Activated CD4-positive, alpha-beta memory T cell treated with anti-CD3 and anti-CD28 coated beads for 36 hours (primary cell): ENCODE results near the gene GRID1. TPM values are rescaled to one million over a fixed set of nuclear protein-coding genes. Genes with fewer than 3 reads are reported as not detected.

Experiments
- CTCF ChIA-PET: fragments of 350-600 bp; sonication (Branson Sonifier 250); formaldehyde crosslinking; loops from one replicate; lab custom pipeline; 2021; ENCODE audit warnings: antibody characterized with exemption, inconsistent platforms; lab: Charles Lee
- POLR2A ChIA-PET: fragments of 350-600 bp; sonication (Branson Sonifier 250); formaldehyde crosslinking; loops from one replicate; lab custom pipeline; 2021; ENCODE audit warnings: antibody characterized with exemption; lab: Charles Lee
- DNase-seq: peaks from one replicate; pipeline ENCODE4 v3.0.0-alpha.2; 2020
- H3K27ac Mint-ChIP-seq: one replicate; pipeline ENCODE4 v1.8.0; 2021; ENCODE audit warnings: mixed read lengths
- H3K27me3 Mint-ChIP-seq: one replicate; pipeline ENCODE4 v1.8.0; 2021; ENCODE audit warnings: mixed read lengths
- H3K36me3 Mint-ChIP-seq: one replicate; pipeline ENCODE4 v1.8.0; 2021; ENCODE audit warnings: mixed read lengths
- H3K4me1 Mint-ChIP-seq: one replicate; pipeline ENCODE4 v1.8.0; 2021; ENCODE audit warnings: low read depth, mixed read lengths
- H3K4me3 Mint-ChIP-seq: one replicate; pipeline ENCODE4 v1.8.0; 2021; ENCODE audit warnings: mild to moderate bottlenecking, mixed read lengths
- H3K9me3 Mint-ChIP-seq: one replicate; pipeline ENCODE4 v1.8.0; 2021; ENCODE audit warnings: mixed read lengths
- intact Hi-C: fragments of 100-400 bp; cut with micrococcal nuclease; formaldehyde crosslinking; loops from one replicate; pipeline ENCODE4 v1.15.1; 2023
- total RNA-seq, 2 experiments: library from RNA; stranded (reverse); gene quantifications; one replicate each; pipeline ENCODE4 v1.2.3, GENCODE V29; 2021

Gene GRID1
- total RNA-seq, 2 experiments from 2014 or later = not detected

GRCh38 chr10:85810674-85811073 lies 555.9 kb downstream of the GRID1 start:
- H3K4me1 Mint-ChIP-seq = no peaks in the 10 kb centered on the region
- H3K36me3 Mint-ChIP-seq = peaks cover 6% of the 10 kb centered on the region
- CTCF ChIA-PET = no interaction called here
- intact Hi-C loops = no loop called here
- POLR2A ChIA-PET = no interaction called here
- no peaks in the 10 kb centered on the region for H3K27me3 Mint-ChIP-seq
- H3K4me3 Mint-ChIP-seq = no peak overlapping the region
- DNase-seq = no peak
- H3K9me3 Mint-ChIP-seq = peaks cover 18% of the 10 kb centered on the region
- no peak overlapping the region for H3K27ac Mint-ChIP-seq

DNA sequence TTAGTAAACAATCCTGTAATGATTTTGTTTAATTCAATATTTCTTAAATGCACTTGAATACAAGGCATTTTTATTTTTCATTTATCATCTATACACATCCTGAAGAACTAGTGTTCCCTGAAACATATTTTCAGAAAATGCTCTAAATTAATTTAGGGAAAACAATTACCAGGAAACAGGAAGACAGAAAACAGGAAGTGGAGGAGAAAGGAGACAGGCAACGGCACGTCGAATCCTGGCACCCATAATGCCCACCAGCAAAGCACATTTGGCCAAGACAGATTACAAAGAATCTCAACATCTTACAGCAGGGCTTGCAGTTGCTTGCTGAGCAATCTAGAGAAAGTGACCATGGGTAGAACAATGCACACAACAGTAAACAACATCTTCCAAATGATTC lies 571.1 kb downstream of the GRID1 start:
- Mint-ChIP-seq H3K27me3 (peaks cover 14% of the 10 kb centered on the region), H3K36me3 (no peaks in the 10 kb centered on the region), H3K4me1 (no peaks in the 10 kb centered on the region), H3K9me3 (no peaks in the 10 kb centered on the region), H3K4me3 (no peak overlapping the region), H3K27ac (no peak overlapping the region)
- POLR2A ChIA-PET = no interaction called here
- no peak for DNase-seq
- intact Hi-C loops = no loop called here
- CTCF ChIA-PET = no interaction called here

DNA sequence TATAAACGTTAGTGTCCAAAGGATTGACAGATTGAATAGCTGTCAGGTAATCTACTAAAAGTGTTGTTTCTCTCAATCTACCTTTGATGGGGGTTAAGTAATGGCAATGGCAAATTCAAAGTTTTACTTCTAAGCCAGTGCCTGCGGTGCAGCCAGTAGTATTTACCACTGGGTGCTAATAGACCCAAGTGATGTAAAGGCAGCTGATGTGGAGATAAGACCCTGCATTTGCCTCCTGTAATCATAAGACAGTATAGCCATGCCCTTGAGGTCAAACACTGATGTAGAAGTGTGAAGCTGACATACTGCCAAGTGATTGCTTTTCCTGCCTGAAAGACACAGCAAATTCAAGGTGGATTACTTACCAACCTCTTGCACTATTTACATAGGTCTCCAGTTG lies 572.0 kb downstream of the GRID1 start:
- POLR2A ChIA-PET = no interaction called here
- CTCF ChIA-PET = no interaction called here

DNA sequence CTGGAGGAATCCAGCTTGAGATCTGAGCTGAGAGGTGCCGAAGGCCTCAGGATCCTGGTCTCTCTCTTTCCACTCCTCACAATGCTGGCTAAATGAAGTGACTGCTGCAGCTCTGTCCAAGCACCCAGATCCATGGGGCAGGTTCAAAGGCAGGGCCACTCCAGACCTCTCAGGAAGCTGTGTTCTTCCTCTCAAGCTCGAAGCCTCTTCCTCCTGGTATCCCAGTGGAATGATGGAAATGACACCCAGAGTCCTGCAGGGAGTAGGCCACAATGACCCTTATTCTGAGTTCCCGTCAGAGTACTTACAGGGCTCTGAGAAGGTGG lies 574.1 kb downstream of the GRID1 start:
- no peaks in the 10 kb centered on the region for H3K9me3 Mint-ChIP-seq
- no peaks in the 10 kb centered on the region for H3K4me1 Mint-ChIP-seq
- peaks cover 3% of the 10 kb centered on the region for H3K27me3 Mint-ChIP-seq
- POLR2A ChIA-PET = no interaction called here
- H3K27ac Mint-ChIP-seq = no peak overlapping the region
- no peaks in the 10 kb centered on the region for H3K36me3 Mint-ChIP-seq
- H3K4me3 Mint-ChIP-seq = no peak overlapping the region
- CTCF ChIA-PET = no interaction called here
- intact Hi-C loops = no loop called here
- DNase-seq = no peak

More for the DNA sequence above, 572.0 kb downstream of the GRID1 start:
- H3K4me1 Mint-ChIP-seq = no peaks in the 10 kb centered on the region
- intact Hi-C loops = no loop called here
- peaks cover 12% of the 10 kb centered on the region for H3K27me3 Mint-ChIP-seq
- no peaks in the 10 kb centered on the region for H3K9me3 Mint-ChIP-seq
- H3K4me3 Mint-ChIP-seq = no peak overlapping the region
- DNase-seq = no peak
- H3K36me3 Mint-ChIP-seq = no peaks in the 10 kb centered on the region
- no peak overlapping the region for H3K27ac Mint-ChIP-seq

DNA sequence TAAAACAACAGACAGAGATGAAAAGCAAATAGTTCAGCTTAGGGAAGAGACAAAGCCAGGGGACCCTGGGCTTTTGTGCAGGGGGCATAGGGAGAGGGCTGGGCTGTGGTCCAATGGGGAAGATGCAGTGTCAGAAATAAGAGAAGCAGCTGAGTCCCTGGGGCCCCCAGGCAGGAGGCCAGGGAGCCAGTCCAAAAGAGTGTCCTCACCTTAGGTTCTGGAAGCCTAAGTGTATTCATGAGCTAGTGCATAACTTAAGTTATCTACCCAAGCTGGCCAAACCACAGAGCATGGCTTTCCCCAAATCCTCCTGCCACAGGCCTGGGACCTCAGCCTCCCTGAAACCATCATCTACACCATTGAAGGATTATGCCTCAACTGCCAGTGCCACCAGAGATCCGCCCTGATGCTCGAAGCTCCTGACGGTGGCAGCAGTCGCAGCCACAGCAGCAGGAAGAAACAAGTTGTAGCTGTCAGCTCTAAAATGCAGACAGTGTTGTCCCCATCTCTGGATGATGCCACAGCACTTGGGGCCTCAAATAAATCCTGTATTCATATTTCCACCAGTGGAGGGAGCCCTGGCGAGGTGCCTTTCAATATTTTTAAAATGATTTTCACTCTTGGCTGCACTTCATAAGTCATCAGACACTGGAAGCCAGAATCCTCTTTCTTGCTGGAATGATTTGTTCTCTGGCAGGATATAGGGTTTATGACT lies 574.6 kb downstream of the GRID1 start:
- DNase-seq = no peak
- Mint-ChIP-seq H3K27ac (no peak overlapping the region), H3K9me3 (no peaks in the 10 kb centered on the region), H3K27me3 (peaks cover 3% of the 10 kb centered on the region), H3K4me1 (no peaks in the 10 kb centered on the region), H3K4me3 (no peak overlapping the region), H3K36me3 (no peaks in the 10 kb centered on the region)
- ChIA-PET POLR2A (no interaction called here), CTCF (no interaction called here)
- intact Hi-C loops = no loop called here

GRCh38 chr10:85789982-85790789 lies 576.4 kb downstream of the GRID1 start:
- POLR2A ChIA-PET = no interaction called here
- DNase-seq = no peak
- intact Hi-C loops = no loop called here

DNA sequence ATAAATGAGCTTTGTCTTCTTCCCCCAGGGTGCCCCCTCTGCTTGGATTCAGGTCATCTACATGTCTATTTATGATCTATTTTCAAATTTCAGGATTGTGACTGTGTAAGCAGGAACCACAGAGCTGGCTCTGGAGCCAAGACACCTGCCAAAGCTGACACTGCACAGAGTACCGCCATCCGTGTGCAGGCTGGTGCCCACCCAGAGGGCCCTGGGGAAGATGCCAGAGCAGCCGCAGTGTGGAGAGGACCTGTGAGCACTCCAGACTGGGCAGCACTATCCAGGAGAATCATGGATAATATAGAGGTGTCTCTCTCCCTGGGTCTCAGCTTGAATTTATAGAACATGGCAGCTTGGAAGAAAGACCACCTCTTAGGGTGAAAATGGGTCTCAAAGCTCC lies 577.5 kb downstream of the GRID1 start:
- H3K27ac Mint-ChIP-seq = no peak overlapping the region
- no peaks in the 10 kb centered on the region for H3K4me1 Mint-ChIP-seq
- POLR2A ChIA-PET = no interaction called here
- intact Hi-C loops = no loop called here
- H3K9me3 Mint-ChIP-seq = no peaks in the 10 kb centered on the region
- DNase-seq = no peak
- peaks cover 3% of the 10 kb centered on the region for H3K27me3 Mint-ChIP-seq
- CTCF ChIA-PET = no interaction called here
- H3K4me3 Mint-ChIP-seq = no peak overlapping the region
- no peaks in the 10 kb centered on the region for H3K36me3 Mint-ChIP-seq

More at GRCh38 chr10:85789982-85790789, 576.4 kb downstream of the GRID1 start:
- CTCF ChIA-PET = no interaction called here
- Mint-ChIP-seq H3K27ac (no peak overlapping the region), H3K4me1 (no peaks in the 10 kb centered on the region), H3K4me3 (no peak overlapping the region), H3K36me3 (no peaks in the 10 kb centered on the region), H3K9me3 (no peaks in the 10 kb centered on the region), H3K27me3 (peaks cover 3% of the 10 kb centered on the region)

DNA sequence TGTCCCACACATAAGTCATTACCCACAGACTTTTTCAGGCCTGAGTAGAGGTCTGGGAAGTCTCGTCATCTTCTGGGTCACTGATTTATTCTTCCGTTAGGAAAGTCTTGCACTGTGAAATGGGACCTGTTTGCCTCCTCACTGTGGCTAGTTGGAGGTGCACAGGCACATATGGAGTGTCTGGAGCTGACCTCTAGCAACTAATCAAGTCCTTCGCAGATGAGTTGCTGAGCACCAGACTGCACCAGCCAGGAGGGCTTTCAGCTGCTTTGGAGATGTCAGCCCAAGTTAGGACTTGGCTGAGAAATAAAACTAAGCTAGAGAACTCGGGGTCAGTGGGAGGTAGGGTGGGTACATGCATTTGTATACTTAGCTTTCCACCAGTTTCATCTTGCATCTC lies 578.0 kb downstream of the GRID1 start:
- no peak overlapping the region for H3K4me3 Mint-ChIP-seq
- CTCF ChIA-PET = no interaction called here
- peaks cover 3% of the 10 kb centered on the region for H3K27me3 Mint-ChIP-seq

GRCh38 chr10:85787881-85788280 lies 578.7 kb downstream of the GRID1 start:
- no peak for DNase-seq
- no peaks in the 10 kb centered on the region for H3K4me1 Mint-ChIP-seq
- peaks cover 3% of the 10 kb centered on the region for H3K27me3 Mint-ChIP-seq
- no peaks in the 10 kb centered on the region for H3K36me3 Mint-ChIP-seq
- intact Hi-C loops = no loop called here
- no peak overlapping the region for H3K27ac Mint-ChIP-seq
- no peak overlapping the region for H3K4me3 Mint-ChIP-seq
- no peaks in the 10 kb centered on the region for H3K9me3 Mint-ChIP-seq
- ChIA-PET CTCF (no interaction called here), POLR2A (no interaction called here)

More for the DNA sequence above, 578.0 kb downstream of the GRID1 start:
- no peaks in the 10 kb centered on the region for H3K36me3 Mint-ChIP-seq
- H3K27ac Mint-ChIP-seq = no peak overlapping the region
- POLR2A ChIA-PET = no interaction called here
- H3K4me1 Mint-ChIP-seq = no peaks in the 10 kb centered on the region
- no peak for DNase-seq
- intact Hi-C loops = no loop called here
- no peaks in the 10 kb centered on the region for H3K9me3 Mint-ChIP-seq

- DNase-seq = no peak
- ChIA-PET POLR2A (no interaction called here), CTCF (no interaction called here)
- Mint-ChIP-seq H3K4me1 (no peaks in the 10 kb centered on the region), H3K9me3 (no peaks in the 10 kb centered on the region), H3K27me3 (peaks cover 3% of the 10 kb centered on the region), H3K36me3 (no peaks in the 10 kb centered on the region), H3K4me3 (no peak overlapping the region), H3K27ac (no peak overlapping the region)
- intact Hi-C loops = no loop called here
Observed at GRCh38 chr10:85787393-85787792, 579.2 kb downstream of the GRID1 start.

DNA sequence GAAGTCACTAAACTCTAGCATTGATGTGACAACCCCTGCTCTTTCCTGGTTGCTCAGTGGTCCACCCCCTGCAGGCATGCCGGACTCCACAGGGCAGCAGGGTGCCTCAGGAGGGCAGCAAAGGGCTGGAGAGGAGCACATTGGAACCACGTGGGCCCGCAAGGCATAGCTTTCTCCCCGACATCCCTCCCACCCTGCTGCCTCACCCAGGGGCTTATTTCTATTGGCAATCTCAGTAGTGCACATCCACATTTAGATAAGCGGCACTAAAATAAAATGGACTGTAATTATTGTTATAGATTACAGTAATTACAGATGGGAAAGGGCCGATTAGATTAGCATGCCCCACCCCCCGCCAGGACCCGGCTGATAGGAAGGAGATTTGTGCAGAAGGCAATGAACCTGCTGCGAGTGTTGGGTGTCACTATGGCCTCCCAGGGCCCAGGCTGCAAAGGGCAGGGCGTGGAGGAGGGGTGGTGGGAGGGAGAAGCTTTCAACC lies 580.1 kb downstream of the GRID1 start:
- Mint-ChIP-seq H3K27ac (no peak overlapping the region), H3K4me3 (no peak overlapping the region), H3K4me1 (no peaks in the 10 kb centered on the region), H3K9me3 (no peaks in the 10 kb centered on the region), H3K27me3 (peaks cover 3% of the 10 kb centered on the region), H3K36me3 (no peaks in the 10 kb centered on the region)
- peak; percentile 14 for DNase-seq
- CTCF ChIA-PET = no interaction called here
- intact Hi-C loops = no loop called here
- POLR2A ChIA-PET = no interaction called here

GRCh38 chr10:85784792-85785191 lies 581.8 kb downstream of the GRID1 start:
- CTCF ChIA-PET = no interaction called here

DNA sequence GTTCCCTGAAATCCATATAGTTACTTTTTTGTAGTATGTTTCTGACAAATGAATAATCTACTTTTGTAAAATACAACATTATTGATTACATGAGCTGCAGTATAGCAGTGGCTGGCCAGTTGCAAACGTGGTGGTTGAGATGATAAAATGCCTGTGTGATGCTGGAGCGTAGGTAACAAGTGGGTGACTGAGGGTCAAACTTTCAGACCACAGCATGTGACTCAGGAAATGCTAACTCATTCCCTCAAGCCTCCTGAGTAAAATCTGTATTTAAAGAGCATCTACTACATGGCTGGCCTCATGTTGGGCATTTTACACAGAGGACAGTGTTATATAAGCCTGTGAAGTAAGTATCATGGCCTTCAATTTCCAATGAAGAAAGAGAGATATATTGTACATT lies 585.2 kb downstream of the GRID1 start:
- no peak overlapping the region for H3K4me3 Mint-ChIP-seq
- H3K36me3 Mint-ChIP-seq = no peaks in the 10 kb centered on the region
- H3K27ac Mint-ChIP-seq = no peak overlapping the region
- POLR2A ChIA-PET = no interaction called here
- CTCF ChIA-PET = no interaction called here
- no peaks in the 10 kb centered on the region for H3K4me1 Mint-ChIP-seq
- peaks cover 3% of the 10 kb centered on the region for H3K27me3 Mint-ChIP-seq
- H3K9me3 Mint-ChIP-seq = no peaks in the 10 kb centered on the region
- intact Hi-C loops = no loop called here
- no peak for DNase-seq

More at GRCh38 chr10:85784792-85785191, 581.8 kb downstream of the GRID1 start:
- no peak for DNase-seq
- no peaks in the 10 kb centered on the region for H3K4me1 Mint-ChIP-seq
- no peaks in the 10 kb centered on the region for H3K36me3 Mint-ChIP-seq
- no peak overlapping the region for H3K4me3 Mint-ChIP-seq
- intact Hi-C loops = no loop called here
- no peak overlapping the region for H3K27ac Mint-ChIP-seq
- peaks cover 3% of the 10 kb centered on the region for H3K27me3 Mint-ChIP-seq
- H3K9me3 Mint-ChIP-seq = no peaks in the 10 kb centered on the region
- POLR2A ChIA-PET = no interaction called here
